NOMO-1 (cell line): ENCODE results near the gene AKAP13.
"Not testable (repeated sequence)": the region's sequence is repeated elsewhere in the genome, so short reads cannot be mapped to it uniquely, and the experiment has no call there.

Experiments
- DNase-seq, 2 experiments: peaks; one replicate each; lab custom pipeline; 2025; ENCODE audit not compliant: unreplicated experiment in 2 of 2; lab: John Stamatoyannopoulos, UW

The AKAP13 gene

DNA sequence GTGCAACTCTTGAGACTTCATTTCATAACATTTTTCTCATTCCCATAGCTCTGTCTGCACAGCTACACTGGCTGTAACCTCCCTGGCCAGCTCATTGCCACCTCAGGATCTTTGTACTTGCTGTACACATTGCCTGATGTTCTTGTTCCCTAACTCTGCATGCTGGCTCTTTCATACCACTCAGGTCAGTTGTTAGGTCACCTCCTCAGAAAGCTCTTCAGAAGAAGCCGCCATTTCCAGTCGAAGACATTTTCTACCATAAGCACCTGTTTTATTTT lies 176.2 kb downstream of the AKAP13 start:
- DNase-seq, result peak in 1 of 2 experiments; percentile 22

DNA sequence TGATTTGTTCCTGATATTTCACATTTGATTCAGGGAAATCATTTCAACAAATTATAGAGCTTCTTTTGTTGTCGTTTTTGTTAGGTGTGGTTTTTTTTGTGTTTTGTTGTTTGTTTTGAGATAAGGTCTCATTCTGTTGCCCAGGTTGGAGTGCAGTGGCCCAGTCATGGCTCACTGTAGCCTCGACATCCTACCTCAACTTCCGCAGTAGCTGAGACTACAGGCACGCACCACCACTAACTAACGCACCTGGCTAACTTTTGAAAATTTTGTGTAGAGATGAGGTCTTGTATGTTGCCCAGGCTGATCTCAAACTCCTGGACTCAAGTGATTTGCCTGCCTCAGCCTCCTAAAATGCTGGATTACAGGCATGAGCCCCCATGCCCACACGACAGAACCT lies 177.0 kb downstream of the AKAP13 start:
- DNase-seq, result no peak

DNA sequence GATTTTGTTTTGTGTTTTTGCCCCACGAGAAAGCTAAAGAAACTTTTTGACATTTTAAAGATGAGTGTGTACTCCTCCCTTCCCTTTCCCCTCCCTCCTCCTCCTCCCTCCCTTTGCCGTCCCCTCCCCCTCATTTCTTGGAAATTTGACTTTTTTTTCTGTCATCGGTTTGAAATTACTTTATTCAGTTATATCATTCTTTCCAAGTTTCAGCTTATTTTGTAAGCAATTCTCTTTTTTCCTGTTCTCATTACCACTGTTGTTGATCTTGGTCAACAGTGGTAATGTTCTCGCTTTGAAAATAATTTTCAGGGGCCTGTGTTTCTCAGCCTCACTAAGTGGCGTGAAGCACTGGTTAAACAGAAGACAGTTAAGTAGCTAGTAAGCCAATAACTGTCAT lies 178.4 kb downstream of the AKAP13 start:
- no peak for DNase-seq

DNA sequence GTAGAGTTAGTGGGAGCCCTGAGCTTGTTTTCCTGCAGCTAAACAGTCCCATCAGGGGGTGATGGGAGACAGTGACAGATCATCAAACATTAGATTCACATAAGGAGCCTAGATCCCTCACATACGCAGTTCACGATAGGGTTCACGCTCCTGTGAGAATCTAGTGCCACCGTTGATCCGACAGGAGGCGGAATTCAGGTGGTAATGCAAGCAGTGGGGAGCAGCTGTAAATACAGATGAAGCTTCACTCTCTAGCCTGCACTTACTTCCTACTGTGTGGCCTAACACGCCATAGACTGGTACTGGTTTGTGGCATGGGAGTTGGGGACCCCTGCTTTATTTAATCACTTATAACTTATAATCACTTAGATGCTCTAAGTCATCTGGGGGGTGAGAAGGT lies 179.1 kb downstream of the AKAP13 start:
- no peak for DNase-seq

DNA sequence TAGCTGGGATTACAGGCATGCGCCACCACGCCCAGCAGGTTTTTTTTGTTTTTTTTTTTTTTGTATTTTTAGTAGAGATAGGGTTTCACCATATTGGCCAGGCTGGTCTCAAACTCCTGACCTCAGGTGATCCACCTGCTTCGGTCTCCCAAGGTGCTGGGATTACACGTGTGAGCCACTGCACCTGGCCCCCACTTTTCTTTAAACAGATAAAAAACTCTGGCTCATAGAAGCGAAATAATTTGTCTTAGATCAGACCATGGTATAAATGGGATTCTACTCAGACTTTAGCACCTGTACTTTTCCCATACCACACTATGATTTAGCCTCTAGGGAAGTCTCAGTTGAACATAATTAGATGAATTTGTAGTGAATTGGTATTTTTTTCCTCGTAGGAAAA lies 182.4 kb downstream of the AKAP13 start:
- no peak for DNase-seq

DNA sequence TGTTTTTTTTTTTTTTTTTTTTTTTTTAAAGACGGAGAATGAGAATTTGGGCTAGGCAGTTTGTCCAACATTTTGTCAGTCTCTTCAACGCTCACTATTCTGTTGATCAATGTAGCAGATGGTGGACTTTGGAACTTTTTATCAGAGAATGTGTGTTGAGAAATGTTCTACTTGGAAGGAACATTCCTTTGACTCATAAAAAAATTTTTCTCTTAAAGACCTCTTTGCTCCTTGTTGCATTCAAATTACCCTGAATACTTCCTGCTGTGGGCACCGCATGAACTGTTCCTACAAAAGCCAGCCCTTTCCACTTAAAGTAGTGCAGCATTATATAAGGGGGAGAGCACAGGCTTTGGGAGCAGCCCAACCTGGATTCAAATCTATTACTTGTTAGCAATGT lies 182.9 kb downstream of the AKAP13 start:
- no peak for DNase-seq

DNA sequence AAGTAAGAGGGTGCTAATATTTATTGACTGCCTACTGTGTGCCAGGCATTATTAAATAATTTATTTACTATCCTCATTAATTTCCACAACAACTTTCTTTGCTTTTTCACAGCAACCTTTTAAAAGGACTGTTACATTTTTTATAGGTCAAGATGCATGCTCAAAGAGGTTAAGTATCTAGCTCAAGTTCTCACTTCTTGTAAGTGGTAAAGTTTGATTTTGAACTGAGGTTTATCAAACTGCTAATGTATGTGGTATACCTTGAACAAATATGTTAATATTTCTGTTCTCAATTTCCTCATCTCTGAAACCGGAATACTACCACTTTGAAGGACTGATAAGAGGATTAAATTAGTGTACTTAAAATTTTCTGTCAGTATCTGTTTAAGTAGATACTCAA lies 183.3 kb downstream of the AKAP13 start:
- no peak for DNase-seq

DNA sequence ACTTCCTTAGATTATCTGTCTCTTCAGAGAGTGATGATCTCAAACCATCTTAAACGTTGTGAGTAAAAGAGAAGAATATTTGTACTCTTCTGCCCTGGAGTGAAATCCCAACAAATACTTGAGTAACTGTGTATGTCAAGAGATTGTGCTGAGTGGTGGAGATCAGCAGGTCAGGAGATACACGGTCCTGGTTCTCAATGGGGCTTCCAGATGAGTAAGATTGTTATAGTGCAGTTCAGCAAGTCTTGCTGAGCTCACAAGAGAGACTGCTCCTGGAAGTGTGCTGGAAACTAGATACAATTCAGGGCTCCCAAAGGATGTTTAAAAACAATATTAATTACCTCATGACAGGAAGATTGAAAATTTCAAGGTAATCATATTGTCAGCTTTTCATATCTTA lies 184.3 kb downstream of the AKAP13 start:
- no peak for DNase-seq

DNA sequence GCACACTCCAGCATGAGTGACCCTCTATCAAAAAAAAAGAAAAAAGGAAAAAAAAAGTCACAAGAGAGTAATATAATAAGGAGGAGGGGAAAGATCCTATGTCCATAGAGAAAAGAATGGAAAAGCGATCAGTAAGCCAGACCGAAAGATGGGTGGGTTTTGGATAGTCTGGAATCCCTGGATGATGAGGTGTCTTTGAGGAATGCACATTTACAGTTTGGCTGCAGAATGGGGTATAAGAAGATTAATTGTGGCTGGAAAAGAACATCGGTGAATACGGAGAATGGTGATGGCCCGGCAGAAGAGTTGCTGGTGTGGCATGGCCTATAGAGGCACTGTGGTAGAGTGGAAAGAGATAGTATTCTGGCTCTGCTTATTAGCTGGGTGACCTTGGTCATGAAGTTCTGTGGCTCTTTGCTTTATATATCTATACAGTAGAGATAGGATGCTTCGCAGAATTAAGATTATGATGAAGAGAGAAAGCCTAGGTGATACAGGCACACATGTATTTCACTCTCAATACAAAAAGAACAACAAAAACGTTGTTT lies 187.9 kb downstream of the AKAP13 start:
- DNase-seq, result no peak

DNA sequence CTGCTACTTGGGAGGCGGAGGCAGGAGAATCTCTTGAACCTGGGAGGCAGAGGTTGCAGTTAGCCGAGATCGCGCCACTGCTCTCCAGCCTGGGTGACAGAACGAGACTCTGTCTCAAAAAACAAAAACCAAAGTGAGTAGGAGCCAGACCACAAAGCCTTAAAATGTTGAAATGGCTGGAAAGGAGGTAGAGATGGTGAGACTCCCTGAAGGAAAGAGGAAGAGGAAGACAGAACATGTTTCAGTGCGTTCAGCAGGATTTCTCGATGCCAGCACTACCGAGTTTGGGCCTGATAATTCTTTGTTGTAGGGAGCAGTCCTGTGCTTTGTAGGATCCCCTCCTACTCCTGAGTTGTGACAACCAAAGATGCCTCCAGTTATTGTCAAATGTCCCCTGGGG lies 189.9 kb downstream of the AKAP13 start:
- DNase-seq, result peak; percentile 16 to 66

DNA sequence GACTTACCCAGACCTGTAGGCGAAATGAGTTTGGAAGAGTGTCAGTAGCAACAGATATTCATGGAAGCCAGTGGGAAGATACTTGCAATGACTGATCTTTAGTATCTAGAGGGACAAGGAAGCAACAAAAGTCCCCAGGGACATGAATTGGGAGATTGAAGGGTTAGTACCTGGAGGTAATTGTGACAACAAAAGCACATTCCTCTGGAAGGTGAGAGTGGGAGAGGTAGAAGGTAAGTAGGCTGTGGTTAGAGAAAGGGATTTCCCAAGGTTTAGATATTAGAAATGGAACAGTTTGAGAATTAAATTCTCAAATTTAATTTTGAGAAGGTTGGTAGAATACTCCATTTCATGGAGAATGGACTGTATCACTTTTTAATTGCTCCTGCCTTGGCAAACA lies 191.4 kb downstream of the AKAP13 start:
- no peak for DNase-seq

DNA sequence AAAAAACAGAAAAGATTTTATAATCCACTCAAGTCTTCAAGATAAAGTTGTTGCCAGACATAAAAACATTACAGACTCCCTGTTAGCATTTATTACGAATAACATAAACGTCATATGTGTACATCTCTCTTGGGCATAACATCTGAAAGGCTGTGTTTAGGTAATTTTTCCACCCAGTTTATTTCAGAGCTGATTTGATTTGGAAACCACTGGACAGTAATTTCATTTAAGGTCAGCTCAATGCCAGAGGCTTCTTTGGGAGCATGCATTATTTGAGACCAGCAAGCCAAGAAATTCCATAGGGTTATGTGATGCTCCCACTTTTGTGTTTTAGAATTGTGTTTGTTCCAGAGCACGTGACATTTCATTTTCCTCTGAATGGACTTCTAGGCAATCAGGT lies 196.0 kb downstream of the AKAP13 start:
- DNase-seq, result no peak

DNA sequence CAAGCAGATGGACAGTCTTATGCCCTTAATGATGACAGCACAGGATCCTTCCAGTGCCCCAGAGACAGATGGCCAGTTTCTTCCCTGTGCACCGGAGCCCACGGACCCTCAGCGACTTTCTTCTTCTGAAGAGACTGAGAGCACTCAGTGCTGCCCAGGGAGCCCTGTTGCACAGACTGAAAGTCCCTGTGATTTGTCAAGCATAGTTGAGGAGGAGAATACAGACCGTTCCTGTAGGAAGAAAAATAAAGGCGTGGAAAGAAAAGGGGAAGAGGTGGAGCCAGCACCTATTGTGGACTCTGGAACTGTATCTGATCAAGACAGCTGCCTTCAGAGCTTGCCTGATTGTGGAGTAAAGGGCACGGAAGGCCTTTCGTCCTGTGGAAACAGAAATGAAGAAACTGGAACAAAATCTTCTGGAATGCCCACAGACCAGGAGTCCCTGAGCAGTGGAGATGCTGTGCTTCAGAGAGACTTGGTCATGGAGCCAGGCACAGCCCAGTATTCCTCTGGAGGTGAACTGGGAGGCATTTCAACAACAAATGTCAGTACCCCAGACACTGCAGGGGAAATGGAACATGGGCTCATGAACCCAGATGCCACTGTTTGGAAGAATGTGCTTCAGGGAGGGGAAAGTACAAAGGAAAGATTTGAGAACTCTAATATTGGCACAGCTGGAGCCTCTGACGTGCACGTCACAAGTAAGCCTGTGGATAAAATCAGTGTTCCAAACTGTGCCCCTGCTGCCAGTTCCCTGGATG lies 198.7 kb downstream of the AKAP13 start:
- peak; percentile 28 to 70 for DNase-seq

DNA sequence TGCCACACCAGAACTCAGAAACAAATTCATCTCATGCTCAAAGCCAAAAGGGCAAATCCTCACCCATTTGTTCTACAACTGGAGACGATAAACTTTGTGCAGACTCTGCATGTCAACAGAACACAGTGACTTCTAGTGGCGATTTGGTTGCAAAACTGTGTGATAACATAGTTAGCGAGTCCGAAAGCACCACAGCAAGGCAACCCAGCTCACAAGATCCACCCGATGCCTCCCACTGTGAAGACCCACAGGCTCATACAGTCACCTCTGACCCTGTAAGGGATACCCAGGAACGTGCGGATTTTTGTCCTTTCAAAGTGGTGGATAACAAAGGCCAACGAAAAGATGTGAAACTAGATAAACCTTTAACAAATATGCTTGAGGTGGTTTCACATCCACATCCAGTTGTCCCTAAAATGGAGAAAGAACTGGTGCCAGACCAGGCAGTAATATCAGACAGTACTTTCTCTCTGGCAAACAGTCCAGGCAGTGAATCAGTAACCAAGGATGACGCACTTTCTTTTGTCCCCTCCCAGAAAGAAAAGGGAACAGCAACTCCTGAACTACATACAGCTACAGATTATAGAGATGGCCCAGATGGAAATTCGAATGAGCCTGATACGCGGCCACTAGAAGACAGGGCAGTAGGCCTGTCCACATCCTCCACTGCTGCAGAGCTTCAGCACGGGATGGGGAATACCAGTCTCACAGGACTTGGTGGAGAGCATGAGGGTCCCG lies 199.7 kb downstream of the AKAP13 start:
- peak; percentile 42 to 86 for DNase-seq

DNA sequence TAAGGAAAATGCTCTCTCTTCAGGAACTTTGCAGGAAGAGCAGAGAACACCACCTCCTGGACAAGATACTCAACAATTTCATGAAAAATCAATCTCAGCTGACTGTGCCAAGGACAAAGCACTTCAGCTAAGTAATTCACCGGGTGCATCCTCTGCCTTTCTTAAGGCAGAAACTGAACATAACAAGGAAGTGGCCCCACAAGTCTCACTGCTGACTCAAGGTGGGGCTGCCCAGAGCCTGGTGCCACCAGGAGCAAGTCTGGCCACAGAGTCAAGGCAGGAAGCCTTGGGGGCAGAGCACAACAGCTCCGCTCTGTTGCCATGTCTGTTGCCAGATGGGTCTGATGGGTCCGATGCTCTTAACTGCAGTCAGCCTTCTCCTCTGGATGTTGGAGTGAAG lies 200.5 kb downstream of the AKAP13 start:
- peak; percentile 3 to 55 for DNase-seq

DNA sequence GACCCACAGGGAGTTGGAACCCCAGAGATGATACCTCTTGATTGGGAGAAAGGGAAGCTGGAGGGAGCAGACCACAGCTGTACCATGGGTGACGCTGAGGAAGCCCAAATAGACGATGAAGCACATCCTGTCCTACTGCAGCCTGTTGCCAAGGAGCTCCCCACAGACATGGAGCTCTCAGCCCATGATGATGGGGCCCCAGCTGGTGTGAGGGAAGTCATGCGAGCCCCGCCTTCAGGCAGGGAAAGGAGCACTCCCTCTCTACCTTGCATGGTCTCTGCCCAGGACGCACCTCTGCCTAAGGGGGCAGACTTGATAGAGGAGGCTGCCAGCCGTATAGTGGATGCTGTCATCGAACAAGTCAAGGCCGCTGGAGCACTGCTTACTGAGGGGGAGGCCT lies 201.1 kb downstream of the AKAP13 start:
- DNase-seq, result no peak

DNA sequence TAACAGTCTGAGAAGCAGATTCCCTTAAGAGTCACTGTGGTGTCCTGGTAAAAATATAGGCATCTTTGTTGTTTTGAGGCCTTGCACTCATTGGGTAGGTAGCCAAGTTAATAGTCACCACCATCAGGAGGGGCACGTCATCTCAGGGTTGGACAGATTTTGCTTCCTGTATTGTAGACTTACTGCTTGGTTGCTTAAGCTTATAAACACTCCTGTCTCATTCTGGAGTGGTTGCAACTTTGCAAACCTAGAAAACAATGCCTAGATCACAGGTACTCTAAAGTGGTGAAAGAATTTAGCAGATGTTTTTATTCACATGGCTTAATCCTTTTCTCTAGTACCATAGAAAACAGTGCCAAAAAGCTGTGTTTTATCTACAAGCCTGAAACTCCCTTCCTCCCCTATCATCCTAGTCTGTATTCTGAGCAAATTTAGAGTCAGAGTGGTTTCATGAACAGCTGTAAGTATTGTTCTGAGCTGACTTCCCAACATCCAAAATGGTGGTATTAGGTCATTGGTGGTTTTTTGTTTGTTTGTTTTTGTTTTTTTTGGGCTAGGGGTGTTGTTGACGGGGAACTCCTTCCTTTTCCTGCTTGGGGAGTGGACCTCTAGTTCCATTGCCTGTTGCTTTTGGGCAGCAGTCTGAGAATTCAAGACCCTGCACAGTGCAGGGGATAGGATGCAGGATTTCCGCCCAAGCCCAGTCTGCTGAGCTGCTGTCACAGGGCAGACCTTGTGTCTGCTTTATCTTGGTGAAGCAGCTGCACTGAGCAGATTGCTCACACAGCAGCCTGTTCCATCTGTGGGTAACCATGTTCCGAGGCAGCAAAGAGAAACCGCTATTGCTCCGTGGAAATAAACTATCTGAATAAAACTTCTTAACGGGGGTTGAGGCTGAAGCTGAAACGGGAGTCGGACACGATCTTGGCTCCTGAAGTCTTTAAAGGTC lies 202.0 kb downstream of the AKAP13 start:
- peak in 1 of 2 experiments; percentile 7 for DNase-seq

DNA sequence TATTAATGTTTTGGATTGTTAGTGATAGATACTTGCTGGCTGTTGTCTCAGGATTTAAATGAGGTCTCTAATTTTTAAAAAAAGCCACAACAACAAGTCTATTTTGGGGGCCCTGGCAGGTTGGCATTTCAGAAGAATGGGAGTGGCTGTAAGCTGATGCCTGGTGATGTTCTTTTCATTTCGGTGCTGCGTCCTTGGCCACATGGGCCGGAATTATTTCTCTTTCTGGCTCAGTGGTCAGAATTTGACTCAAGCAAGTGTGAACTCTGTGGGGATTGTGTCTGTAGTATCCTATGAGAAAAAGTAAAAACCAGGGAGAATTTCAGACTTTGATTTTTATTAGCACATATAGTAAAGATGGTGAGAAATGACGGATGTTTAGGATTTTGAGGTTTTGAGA lies 203.0 kb downstream of the AKAP13 start:
- no peak for DNase-seq

DNA sequence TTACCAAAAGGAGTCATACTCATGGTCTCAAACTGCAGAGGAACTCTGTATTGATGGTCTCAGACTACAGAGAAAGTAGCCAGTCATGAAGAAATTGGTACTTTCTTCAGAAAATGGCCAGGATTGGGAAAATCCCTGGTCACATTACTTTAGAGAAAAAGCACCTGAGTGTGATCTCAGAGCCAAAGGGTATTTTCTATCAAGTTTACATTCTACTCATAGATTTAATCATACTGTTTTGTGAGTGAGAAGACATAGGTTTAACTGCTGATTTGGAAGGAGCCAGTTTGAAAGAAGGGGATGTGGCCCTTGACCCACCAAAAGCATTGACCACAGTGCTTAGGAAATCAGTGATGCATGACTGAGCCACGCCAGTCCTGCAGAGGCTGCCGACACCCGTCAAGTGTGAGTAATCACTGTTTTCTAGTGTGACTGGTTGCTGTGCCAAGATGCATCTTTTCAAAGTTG lies 203.6 kb downstream of the AKAP13 start:
- DNase-seq, result peak; percentile 39 to 60

DNA sequence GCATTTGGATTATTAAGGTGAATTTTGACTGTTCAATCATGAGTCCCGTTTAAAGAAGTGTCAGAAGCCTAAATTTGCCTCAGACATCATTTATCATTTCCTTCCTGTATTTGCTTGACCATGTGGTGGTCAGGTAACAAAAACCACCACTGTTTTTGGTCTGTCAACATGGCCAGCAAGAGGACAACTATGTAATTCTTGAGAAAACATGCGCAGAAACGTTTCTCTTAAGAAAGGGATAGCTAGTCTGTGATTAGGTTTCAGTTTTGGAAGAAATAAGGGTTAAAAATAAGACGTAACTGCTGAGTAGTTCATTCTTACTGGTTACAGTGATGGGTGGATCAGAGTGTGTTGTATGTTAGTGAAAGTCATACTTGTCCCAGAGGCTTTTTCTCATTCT lies 204.5 kb downstream of the AKAP13 start:
- DNase-seq, result no peak

DNA sequence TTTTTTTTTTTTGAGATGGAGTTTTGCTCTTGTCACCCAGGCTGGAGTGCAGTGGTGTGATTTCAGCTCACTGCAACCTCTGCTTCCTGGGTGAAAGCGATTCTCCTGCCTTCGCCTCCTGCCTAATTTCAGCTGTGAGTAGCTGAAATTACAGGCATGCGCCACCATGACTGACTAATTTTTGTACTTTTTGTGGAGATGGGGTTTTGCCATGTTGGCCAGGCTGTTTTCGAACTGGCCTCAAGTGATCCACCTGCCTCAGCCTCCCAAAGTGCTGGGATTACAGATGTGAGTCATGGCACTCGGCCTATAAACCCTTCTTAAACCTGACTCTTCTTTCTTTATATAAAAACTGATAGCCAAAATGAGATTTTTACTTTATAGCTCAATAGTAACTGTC lies 205.8 kb downstream of the AKAP13 start:
- not testable (repeated sequence) for DNase-seq
